Hematopoietic multipotent progenitor cell treated with erythropoietin and hydrocortisone succinate and interleukin-3 and kit ligand, for 4 days (in vitro differentiated cells): ENCODE data around the gene TM4SF4.

Experiments
- DNase-seq: peaks from one replicate; pipeline ENCODE4 v3.0.0-alpha.2; 2015

The TM4SF4 gene

GRCh38 chr3:149487598-149488197 is 13.2 kb downstream of the TM4SF4 start:
- peak; percentile 61 for DNase-seq

DNA sequence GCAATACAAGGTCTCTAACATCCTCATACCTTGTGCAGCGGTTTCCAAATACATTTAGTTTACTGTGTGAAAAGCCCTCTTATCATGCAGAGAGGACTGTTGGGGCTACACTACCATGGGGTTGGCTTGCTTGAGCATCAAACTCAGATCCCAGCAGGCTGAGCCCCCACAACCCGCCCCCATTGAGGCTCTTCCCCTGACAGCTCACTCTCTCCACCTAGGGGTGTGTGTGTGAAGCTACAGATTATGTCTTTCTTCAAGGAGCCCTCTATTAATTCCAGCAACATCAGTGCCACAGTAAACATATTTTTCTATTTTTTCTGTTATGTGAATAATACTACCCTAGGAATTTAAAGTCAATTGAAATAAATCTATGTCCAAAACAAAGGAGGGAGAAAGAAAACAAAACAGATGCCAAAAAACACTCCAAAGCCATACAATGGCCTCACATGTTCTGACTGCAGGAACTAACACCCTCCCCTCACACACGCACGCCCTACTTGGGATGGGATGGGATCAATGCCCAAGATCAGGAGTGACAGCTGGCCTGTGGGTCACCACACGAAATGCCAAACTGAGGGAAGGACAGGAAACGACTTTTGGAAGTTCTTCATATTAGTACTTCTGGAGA is 14.7 kb downstream of the TM4SF4 start:
- peak; percentile 55 for DNase-seq

GRCh38 chr3:149490260-149490971 is 15.9 kb downstream of the TM4SF4 start:
- no peak for DNase-seq

GRCh38 chr3:149493315-149494021 is 19.0 kb downstream of the TM4SF4 start:
- no peak for DNase-seq

DNA sequence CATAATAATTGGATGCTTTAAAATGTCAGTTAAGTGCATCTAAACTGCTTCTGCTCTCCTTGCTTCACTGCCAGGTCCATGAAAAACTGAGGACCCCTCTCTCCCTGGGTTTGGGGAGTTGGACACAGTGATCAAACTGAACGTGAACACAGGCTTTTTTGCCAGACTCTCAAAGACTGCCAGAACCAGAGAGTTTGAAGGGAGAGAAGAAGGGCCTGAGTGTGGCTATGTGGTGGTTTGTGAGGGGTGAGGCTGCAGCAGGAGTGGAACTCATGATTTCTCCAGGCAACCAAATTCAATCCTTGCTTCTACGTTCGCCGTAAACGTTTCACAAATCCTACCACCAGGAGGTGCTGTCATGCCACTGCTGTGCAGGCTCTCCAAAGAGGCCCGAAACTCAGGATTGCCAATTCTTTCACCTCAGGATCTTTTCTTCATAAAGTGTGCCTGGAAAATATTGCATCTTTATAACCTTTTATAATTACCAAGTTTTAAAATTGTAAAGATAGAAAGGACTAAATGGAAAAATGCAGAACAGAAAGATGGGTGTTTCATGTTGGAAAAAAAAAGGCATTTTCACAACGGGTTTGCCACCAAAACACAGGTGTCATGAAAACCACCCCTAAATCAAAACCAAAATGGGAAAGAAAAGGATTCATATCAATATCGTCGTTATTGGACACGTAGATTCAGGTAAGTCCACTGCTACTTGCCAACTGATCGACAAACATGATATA is 19.7 kb downstream of the TM4SF4 start:
- peak; percentile 81 for DNase-seq

- no peak for DNase-seq
Observed at GRCh38 chr3:149494759-149495580, 20.5 kb downstream of the TM4SF4 start.

DNA sequence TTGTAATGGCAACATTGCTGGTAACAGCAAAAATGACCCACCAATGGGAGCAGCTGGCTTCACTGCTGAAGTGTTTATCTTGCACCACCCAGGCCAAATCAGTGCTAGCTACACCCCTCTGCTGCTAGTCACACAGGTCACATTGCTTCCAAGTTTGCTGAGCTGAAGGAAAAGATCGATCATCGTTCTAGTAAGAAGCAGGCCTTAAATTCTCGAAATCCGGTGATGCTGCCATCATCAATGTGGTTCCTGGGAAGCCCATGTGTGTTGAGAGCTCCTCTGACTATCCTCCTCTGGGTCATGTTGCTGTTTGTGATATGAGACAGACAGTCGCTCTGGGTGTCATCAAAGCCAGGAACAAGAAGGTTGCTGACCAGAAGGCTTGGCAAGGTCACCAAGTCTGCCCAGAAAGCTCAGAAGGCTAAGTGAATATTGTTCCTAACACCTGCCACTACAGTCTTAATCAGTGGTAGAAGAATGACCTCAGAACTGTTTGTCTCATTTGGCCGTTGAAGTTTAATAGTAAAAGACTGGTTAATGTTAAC is 21.2 kb downstream of the TM4SF4 start:
- DNase-seq, result no peak

DNA sequence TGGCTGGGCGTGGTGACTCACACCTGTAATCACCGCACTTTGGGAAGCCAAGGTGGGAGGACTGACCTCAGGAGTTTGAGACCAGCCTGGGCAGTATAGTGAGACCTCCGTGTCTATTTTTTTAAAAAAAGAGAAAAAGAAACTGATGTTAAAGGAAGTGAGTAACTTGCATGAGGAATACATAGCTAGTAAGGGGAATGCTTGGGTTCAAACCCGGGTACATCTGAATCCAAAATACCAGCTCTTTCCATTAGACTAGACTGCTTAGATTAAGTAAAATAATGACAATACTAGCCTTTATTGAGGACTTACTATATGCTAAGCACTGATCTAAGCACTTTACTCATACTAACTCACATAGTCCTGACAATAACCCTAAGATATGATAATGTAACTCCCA is 22.4 kb downstream of the TM4SF4 start:
- DNase-seq, result no peak

DNA sequence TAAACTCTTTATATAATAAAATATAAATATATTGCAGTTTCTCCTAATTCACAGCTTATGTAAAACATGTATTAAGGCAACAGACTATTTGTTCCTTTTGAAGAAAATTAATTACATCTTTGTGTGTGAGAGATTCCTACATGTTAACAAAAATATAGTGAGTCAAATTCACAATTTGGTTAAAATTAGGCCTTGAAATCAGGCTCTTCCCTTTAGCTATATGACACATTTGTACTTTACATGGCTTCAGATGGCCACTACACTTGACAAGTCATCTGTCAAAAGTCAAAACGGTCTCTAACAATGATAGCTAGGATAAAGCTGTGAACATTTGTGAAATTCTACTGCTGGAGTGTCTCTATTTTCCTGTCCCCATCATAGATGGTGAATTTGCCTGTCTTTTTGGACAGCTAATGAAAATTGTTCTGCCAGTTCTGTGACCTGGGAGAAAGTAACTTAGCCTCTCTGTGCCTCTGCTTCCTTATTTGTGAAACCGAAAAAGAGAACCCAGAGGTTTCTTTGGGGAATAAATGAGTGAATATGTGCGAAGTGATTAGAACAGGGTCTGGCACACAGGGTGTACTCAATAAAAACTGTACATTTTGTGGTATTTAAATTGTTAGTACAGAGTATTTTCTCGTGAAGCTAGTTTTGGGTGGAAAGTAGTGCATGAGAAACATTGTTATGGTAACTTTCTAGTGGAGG is 23.6 kb downstream of the TM4SF4 start:
- DNase-seq, result no peak

DNA sequence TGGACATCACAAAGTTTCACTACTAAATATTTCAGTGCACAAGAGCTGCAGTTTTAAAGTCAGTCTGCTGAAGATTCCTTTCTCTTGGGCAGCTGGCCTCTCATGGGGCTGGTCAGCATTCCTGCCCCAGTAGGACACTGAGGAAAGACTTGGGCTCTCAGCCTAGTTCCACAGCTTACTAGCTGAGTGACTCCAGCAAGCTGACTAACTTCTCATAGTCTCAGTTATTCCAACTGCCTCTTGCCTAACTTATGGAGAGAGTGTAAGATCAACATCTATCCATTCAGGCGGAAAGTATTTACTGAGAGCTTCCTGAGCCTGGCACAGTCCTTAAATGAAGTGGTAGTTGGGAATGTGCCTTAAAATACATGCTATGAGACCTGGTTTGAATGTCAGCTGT is 27.0 kb downstream of the TM4SF4 start:
- DNase-seq, result no peak

- no peak for DNase-seq
Observed at GRCh38 chr3:149502438-149502837, 27.9 kb downstream of the TM4SF4 start.

DNA sequence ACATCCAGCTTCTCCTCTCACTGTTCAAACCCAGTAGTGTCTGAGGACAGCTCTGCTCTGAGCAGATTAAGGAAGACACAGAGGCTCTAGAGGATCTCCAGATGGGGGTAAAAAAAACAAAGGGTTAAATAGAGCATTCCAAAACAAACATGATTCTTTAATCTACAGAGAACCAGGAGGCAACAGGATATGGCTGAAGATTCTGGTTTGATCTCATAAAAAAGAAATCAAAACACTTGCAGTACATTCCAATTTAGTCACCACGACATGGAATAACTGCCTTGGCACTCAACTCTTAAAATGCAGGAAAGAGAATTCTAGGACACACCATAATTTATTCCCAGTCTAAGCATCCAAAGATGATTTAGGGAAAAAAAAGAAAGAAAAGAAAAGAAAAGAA is 32.0 kb downstream of the TM4SF4 start:
- DNase-seq, result no peak

DNA sequence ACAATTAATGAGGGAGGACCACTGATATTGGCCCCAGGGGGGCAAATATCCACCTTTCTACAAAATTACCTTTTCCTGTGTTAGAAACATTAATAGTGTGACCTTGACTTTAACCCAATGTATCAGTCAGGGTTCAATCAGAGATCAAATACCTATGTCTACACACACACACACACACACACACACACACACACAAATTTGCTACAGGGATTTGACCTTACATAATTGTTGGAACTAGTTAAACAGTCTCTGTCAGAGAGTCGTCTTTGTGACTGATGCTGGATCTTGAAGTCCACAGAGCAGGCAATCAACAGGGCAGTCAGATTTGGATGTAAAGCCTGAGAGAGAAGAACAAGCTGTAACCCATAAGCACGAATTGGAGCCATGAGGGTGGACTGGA is 32.5 kb downstream of the TM4SF4 start:
- DNase-seq, result no peak

DNA sequence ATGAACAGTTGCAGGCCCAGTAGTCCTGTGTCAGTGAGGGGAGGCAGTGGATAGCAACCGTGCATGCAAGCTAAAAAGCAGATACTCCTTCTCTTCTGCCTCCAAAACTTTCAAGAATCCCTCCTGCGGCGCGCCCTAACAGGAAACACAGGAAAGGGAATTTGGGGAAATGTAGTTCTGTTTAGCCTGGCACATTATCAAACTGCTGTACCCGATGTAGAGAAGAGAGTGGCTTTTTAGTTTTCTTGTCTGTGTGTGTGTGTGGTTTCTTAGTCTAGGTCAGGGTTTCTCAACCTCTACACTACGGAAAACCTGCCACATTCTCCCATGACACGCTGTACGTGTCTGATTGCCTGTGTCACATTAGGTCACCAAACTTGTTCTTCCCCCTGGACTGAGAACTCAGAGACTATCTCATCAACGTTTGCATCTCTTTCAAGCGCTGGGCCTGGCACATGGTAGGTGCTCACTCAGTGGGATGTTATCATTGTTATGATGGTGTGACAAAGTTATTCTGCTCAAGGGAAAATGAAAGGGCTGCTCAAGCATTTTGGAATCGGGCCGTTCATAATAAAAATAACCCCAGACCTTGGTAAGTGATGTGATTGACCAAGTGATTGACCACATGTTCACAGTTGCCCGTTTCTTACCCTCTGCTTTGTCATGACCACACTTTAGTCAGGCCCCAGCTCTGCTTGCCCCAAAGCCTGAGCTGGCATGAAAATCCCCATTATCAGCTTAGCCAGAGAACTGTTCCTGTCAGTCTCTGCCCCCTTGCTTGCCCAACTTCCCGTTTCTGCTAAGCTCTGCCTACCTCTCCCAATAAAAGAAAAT is 33.2 kb downstream of the TM4SF4 start:
- DNase-seq, result peak; percentile 94

DNA sequence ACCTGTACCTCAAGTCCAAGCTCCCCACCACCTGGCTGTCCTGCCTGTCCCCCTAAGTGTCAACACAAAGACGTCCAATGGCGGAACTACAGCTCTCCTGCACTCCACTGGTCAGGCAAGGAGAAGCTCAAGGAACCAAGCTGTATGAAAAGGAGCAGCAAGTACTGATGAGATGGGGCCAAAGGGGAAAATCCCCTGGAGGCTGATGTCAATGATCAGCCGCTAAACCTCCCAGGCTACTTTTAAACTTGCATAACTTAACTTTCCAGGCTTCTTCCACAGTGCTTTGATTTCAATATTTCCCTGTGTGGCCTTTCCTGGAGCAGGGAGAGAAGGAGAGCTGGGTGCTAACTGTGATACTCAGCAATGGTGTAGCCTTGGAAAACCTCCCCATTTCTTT is 35.0 kb downstream of the TM4SF4 start:
- DNase-seq, result no peak

DNA sequence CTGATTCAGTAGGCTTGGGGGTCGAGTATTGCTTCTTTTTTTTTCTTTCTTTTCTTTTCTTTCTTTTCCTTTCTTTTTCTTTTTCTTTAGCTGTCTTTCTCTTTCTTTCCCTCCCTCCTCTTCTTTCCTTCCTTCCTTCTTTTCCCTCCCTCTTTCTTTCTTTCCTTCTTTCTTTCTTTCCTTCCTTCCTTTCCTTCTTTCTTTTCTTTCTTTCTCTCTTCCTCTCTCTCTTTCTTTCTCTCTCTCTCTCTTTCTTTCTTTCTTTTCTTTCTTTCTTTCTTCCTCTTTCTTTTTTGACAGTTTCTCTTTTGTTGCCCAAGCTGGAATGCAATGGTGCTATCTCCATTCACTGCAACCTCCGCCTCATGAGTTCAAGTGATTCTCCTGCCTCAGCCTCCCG is 36.0 kb downstream of the TM4SF4 start:
- DNase-seq, result no peak

DNA sequence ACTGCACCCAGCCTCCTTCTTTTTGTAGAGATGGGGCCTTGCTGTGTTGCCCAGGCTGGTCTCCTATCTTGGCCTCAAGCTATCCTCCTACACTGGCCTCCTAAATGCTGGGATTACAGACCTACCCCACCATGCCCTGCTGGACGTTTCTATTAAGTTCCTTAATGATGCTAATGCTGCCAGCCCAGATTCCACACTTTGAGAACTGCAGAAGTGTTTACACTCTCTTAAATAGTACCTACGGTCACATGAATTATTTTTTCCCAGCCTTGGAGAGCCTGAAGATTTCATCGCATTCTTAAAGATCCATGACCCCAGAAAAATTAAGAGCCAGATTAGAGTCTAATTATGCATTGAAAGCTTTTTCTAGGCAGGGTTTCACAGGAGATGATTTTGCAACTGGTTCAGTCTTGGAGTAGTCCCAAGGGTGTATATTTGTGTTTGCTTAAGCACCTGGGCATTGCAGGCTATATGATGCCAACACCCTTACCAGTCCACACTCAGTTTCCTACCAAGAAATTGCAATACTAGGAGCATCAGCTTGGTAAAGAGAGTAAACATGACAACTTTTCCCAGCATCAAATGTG is 36.6 kb downstream of the TM4SF4 start:
- no peak for DNase-seq

GRCh38 chr3:149512073-149512782 is 37.7 kb downstream of the TM4SF4 start:
- DNase-seq, result peak; percentile 80

DNA sequence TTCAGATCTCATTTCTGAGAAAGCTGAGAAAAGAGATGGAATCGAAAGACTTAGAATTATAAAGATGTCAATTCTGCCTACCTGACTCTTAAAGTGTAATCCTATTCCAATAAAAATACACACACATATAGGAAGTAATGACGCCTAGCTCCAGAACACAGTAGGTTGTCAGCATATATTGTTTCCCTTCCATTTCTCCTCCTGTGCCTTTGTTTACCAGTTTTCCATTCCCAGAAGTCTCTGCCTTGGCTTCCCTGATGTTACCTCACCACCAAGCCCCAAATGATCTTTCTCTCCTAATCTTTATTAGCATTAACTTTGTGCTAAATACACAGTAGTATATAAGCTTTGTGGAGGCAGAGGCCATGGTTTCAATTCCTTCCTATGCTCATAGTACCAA is 40.0 kb downstream of the TM4SF4 start:
- DNase-seq, result no peak
